A549 (cell line): ENCODE results near the gene LTA4H.
A peak's percentile ranks its signal among the peaks of the same experiment; 100 is the strongest.

Experiments
- BHLHE40 ChIP-seq: IDR thresholded peaks from 2 replicates; pipeline ENCODE4 v1.6.1; 2012; ENCODE audit warnings: low read depth, low read length, inconsistent platforms
- CTCF ChIP-seq: fragments of >200 bp; sonication (Bioruptor Twin); formaldehyde crosslinking; IDR thresholded peaks from 3 replicates; pipeline ENCODE4 v1.5.1; 2016
- MAX ChIP-seq: IDR thresholded peaks from 2 replicates; pipeline ENCODE4 v1.6.1; 2012
- POLR2A ChIP-seq: IDR thresholded peaks from 2 replicates; pipeline ENCODE4 v1.6.1; 2012; ENCODE audit warnings: mild to moderate bottlenecking, low read length
- RAD21 ChIP-seq, 2 experiments: fragments of >200 bp in 1 of 2; sonication (Bioruptor Twin) in 1 of 2; formaldehyde crosslinking in 1 of 2; IDR thresholded peaks in 1 of 2; conservative IDR thresholded peaks in 1 of 2; 2 replicates in 1 of 2; 3 replicates in 1 of 2; pipeline ENCODE4 v1.6.1; 2012 to 2018; ENCODE audit warnings: inconsistent platforms in 1 of 2
- RFX5 ChIP-seq: fragments of 450-650 bp; IDR thresholded peaks from 2 replicates; pipeline ENCODE4 v1.7.1; 2014; ENCODE audit warnings: antibody characterized with exemption, mild to moderate bottlenecking, moderate library complexity
- USF2 ChIP-seq: fragments of 450-650 bp; IDR thresholded peaks from 2 replicates; pipeline ENCODE4 v1.6.1; 2014; ENCODE audit warnings: antibody characterized with exemption
- TF ChIP-seq, protein P1 (sequence below): fragments of 200-600 bp; sonication (generic); IDR thresholded peaks from 2 replicates; pipeline ENCODE4 v1.6.1; 2016; ENCODE audit warnings: antibody characterized with exemption, mild to moderate bottlenecking, moderate library complexity

DNA sequence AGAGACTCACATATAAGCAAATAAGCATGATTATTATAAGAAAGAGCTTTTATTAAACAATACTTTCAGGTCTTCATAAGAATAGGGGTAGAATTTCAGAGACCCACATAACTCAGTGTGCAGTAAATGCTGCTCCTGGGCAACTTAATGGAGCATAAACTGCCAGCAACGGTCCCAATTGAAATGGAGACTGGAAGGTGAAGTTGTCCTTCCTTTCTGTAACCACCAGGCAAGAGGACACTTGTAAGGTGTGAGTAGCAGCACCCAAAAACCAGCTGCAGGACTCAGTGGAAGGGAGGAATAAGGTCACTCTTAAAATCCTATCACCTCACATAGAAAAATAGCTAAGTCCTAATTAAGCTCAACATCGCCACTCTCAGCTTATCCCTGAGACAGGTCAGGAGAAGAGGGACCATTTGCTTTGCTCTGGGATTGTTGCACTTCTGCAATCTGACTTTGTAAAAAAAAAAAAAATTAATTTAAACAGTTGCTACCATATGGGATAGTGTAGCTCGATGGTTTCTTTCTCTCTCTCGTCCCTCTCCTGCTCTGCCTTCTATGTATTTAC is 22.7 kb upstream of the LTA4H start:
- TF ChIP-seq CTCF (no peak), MAX (no peak), POLR2A (no peak), BHLHE40 (no peak), RFX5 (no peak), USF2 (no peak), RAD21 (conservative IDR thresholded peaks at IDR 0.05 in 1 of 2, IDR thresholded peaks at IDR 0.05 in 1 of 2) (0 out of 5 replicates have a peak, but pooled peaks of 1 of the 2 experiments have one; percentile 9)
- TF ChIP-seq, protein P1, sequence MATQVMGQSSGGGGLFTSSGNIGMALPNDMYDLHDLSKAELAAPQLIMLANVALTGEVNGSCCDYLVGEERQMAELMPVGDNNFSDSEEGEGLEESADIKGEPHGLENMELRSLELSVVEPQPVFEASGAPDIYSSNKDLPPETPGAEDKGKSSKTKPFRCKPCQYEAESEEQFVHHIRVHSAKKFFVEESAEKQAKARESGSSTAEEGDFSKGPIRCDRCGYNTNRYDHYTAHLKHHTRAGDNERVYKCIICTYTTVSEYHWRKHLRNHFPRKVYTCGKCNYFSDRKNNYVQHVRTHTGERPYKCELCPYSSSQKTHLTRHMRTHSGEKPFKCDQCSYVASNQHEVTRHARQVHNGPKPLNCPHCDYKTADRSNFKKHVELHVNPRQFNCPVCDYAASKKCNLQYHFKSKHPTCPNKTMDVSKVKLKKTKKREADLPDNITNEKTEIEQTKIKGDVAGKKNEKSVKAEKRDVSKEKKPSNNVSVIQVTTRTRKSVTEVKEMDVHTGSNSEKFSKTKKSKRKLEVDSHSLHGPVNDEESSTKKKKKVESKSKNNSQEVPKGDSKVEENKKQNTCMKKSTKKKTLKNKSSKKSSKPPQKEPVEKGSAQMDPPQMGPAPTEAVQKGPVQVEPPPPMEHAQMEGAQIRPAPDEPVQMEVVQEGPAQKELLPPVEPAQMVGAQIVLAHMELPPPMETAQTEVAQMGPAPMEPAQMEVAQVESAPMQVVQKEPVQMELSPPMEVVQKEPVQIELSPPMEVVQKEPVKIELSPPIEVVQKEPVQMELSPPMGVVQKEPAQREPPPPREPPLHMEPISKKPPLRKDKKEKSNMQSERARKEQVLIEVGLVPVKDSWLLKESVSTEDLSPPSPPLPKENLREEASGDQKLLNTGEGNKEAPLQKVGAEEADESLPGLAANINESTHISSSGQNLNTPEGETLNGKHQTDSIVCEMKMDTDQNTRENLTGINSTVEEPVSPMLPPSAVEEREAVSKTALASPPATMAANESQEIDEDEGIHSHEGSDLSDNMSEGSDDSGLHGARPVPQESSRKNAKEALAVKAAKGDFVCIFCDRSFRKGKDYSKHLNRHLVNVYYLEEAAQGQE, result no peak
